Heart right ventricle (tissue), 16 donors: Measurements from ENCODE around the gene SLC8B1. TPM values are rescaled to one million over a fixed set of nuclear protein-coding genes. Genes with fewer than 3 reads are reported as not detected.

Experiments used
- ATAC-seq, 8 donors: fragments of 200-7000 bp; cut with Tn5 transposase; one replicate each; pipeline ENCODE4 v1.9.1; 2020; ENCODE audit warnings: mild to moderate bottlenecking in 8 of 8, moderate library complexity in 8 of 8, moderate number of reproducible peaks in 1 of 8
- DNase-seq, 2 donors: peaks; one replicate each; pipeline ENCODE4 v3.0.0-alpha.2; 2020
- H3K27ac ChIP-seq, 10 donors: fragments of 200-600 bp; sonication (generic) in 2 of 10; one replicate each; pipeline versions ENCODE4 v1.5.0 to v1.8.0; 2020 to 2022; ENCODE audit warnings: mild to moderate bottlenecking in 3 of 10
- H3K27me3 ChIP-seq, 7 donors: fragments of 200-600 bp; one replicate each; pipeline ENCODE4 v1.8.0; 2021 to 2022; ENCODE audit warnings: mild to moderate bottlenecking in 2 of 7
- H3K36me3 ChIP-seq, 9 donors: fragments of 200-600 bp; sonication (generic) in 1 of 9; one replicate each; pipeline versions ENCODE4 v1.5.0 to v1.8.0; 2020 to 2022; ENCODE audit warnings: mild to moderate bottlenecking in 2 of 9
- H3K4me1 ChIP-seq, 9 donors: fragments of 200-600 bp; sonication (generic) in 1 of 9; one replicate each; pipeline versions ENCODE4 v1.5.0 to v1.8.0; 2020 to 2022; ENCODE audit warnings: mild to moderate bottlenecking in 4 of 9
- H3K4me3 ChIP-seq, 10 donors: fragments of 200-600 bp; sonication (generic) in 2 of 10; one replicate each; pipeline versions ENCODE4 v1.5.0 to v1.8.0; 2020 to 2022; ENCODE audit warnings: mild to moderate bottlenecking in 7 of 10, moderate library complexity in 2 of 10
- H3K9me3 ChIP-seq, 11 donors: fragments of 200-600 bp in 10 of 11; sonication (generic) in 2 of 11; one replicate each; pipeline versions ENCODE4 v1.5.0 to v1.8.0; 2013 to 2022; ENCODE audit warnings: mild to moderate bottlenecking in 2 of 11, control low read depth in 1 of 11, moderate library complexity in 1 of 11
- WGBS, 2 donors: extraction: QIAGEN DNeasy Blood & Tissue Kit; methylation state at CpG; one replicate each; pipeline ENCODE4 v1.1.7; 2013; ENCODE audit warnings: inconsistent platforms in 1 of 2; 5-methylcytosine and 5-hydroxymethylcytosine counted together
- intact Hi-C, 10 donors: fragments of 100-400 bp; cut with DNase I; formaldehyde crosslinking; loops; one replicate each; pipeline versions ENCODE4 v1.11.1 to v1.14.2; 2022
- polyA plus RNA-seq, 2 donors: library from polyadenylated mRNA; stranded (reverse); fragments of 200-250 nt; gene quantifications; one replicate each; pipeline ENCODE4 v1.2.3, GENCODE V29; 2013
- total RNA-seq, 10 donors: library from RNA; stranded (reverse); fragmentation: NEBNext Ultra II Directional in 3 of 10; extraction: Animal tissue kit (Norgen Biotek cat#: 25700) in 3 of 10; gene quantifications; one replicate each; pipeline versions ENCODE4 v1.2.1 to v1.2.4, GENCODE V29; 2021 to 2023
- TF ChIP-seq, protein P1 (sequence below), 9 donors: fragments of 200-600 bp; sonication (generic) in 2 of 9; IDR thresholded peaks; one replicate each; pipeline versions ENCODE4 v1.5.0 to v1.8.0; 2021 to 2022; ENCODE audit warnings: antibody characterized with exemption in 9 of 9, mild to moderate bottlenecking in 5 of 9, moderate library complexity in 1 of 9
- donor health status: Arrhythmogenic right ventricular cardiomyopathy.
- donor health status: ischemic (EF 13 %, LVEDD 7.1; RV severe dilation, severe dysfunction).
- donor health status: healthy with polysubstance abuse.
- donor health status: DM: no; HTN: yes; CAD: no.
- donor health status: DM: no; HTN: no; CAD: no.
- donor health status: ischemic (EF 25% LVEDD 6.9; RV normal size, moderate dysfunction).
- donor health status: ischemic (EF 25% LVEDD 5.7; RV mildly dilated, moderate dysfunction).
- donor health status: healthy.
- donor health status: DM: yes; HTN: yes; CAD: no.
- donor health status: Ischemic cardiomyopathy.
- donor health status: ischemic (EF 35%, LVEDD 5.7; RV mildly dilated, moderate dysfunction).
- donor health status: nonischemic (EF 11% LVEDD 7.7; RV severe dilation, severe dysfunction).
- donor health status: DM: yes; HTN: yes; CAD: no.
- donor health status: PGD.
- donor health status: ischemic (EF 29% LVEDD 5.4; RV normal size, mild dysfunction).
- donor health status: nonischemic (EF 23%, LVEDD 6.1; RV moderate dilation, normal function).

SLC8B1 gene
- total and polyA plus RNA-seq, 12 donors = 7.2 to 16.9 (median 11.9) TPM

GRCh38 chr12:113277511-113277910, 57.4 kb downstream of the SLC8B1 start:
- intact Hi-C loops = loop anchor here in 1 of 10 donors (10.0 kb wide), 1 partner anchor 63 kb away; no protein-coding TSS in a partner anchor
- Histone ChIP-seq H3K27me3 (no peaks in the 10 kb centered on the region), H3K27ac (peak overlapping the region in 2 of 10 donors; percentile 10 to 58), H3K36me3 (peaks cover 0 to 100% (median 73%) of the 10 kb centered on the region in 9 donors), H3K9me3 (no peaks in the 10 kb centered on the region), H3K4me1 (peaks cover 7 to 27% (median 13%) of the 10 kb centered on the region in 9 donors), H3K4me3 (no peak overlapping the region)
- WGBS, 2 donors = 95 to 96% methylated on average over 5 of the region's 5 CpGs
- ATAC-seq = no peak
- no peak for DNase-seq
- TF ChIP-seq, protein P1, sequence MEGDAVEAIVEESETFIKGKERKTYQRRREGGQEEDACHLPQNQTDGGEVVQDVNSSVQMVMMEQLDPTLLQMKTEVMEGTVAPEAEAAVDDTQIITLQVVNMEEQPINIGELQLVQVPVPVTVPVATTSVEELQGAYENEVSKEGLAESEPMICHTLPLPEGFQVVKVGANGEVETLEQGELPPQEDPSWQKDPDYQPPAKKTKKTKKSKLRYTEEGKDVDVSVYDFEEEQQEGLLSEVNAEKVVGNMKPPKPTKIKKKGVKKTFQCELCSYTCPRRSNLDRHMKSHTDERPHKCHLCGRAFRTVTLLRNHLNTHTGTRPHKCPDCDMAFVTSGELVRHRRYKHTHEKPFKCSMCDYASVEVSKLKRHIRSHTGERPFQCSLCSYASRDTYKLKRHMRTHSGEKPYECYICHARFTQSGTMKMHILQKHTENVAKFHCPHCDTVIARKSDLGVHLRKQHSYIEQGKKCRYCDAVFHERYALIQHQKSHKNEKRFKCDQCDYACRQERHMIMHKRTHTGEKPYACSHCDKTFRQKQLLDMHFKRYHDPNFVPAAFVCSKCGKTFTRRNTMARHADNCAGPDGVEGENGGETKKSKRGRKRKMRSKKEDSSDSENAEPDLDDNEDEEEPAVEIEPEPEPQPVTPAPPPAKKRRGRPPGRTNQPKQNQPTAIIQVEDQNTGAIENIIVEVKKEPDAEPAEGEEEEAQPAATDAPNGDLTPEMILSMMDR (IDR thresholded peaks at IDR 0.05) = no peak

DNA sequence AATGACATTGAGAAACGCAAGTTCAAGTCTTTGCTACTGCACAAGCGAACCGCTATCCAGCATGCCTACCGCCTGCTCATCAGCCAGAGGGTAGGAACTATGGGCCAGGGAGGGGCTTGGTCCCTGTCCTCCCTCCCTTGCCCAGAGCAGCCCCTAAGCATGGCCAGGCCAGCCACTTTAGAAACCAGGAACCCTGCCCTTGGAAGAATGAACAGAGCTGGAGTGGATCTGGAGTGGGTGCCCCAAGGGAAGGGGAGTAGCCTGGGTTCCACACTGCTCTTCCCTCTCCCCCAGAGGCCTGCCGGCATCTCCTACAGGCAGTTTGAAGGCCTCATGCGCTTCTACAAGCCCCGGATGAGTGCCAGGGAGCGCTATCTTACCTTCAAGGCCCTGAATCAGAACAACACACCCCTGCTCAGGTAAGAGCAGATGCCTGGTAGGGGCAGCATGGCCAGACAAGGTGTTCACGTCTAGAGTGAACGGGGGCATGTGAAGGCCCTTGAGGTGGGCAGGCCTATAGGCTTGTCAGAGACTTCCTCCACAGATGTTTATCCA, 57.9 kb downstream of the SLC8B1 start:
- DNase-seq = no peak
- H3K9me3 ChIP-seq = no peaks in the 10 kb centered on the region
- H3K27me3 ChIP-seq = no peaks in the 10 kb centered on the region
- WGBS, 2 donors = 93 to 95% methylated on average over 10 of the region's 10 CpGs
- peaks cover 0 to 99% (median 73%) of the 10 kb centered on the region in 9 donors for H3K36me3 ChIP-seq
- intact Hi-C loops = loop anchor here in 1 of 10 donors (10.0 kb wide), 1 partner anchor 62 kb away; no protein-coding TSS in a partner anchor
- ATAC-seq = no peak
- H3K4me3 ChIP-seq = no peak overlapping the region
- TF ChIP-seq, protein P1 (IDR thresholded peaks at IDR 0.05) = no peak
- H3K27ac ChIP-seq = peak overlapping the region in 1 of 10 donors; percentile 58
- peaks cover 9 to 32% (median 18%) of the 10 kb centered on the region in 9 donors for H3K4me1 ChIP-seq

GRCh38 chr12:113276306-113276705, 58.6 kb downstream of the SLC8B1 start:
- Histone ChIP-seq H3K36me3 (peaks cover 0 to 99% (median 68%) of the 10 kb centered on the region in 9 donors), H3K27ac (peak overlapping the region in 1 of 10 donors; percentile 58), H3K27me3 (no peaks in the 10 kb centered on the region), H3K4me1 (peaks cover 9 to 39% (median 25%) of the 10 kb centered on the region in 9 donors), H3K4me3 (no peak overlapping the region), H3K9me3 (no peaks in the 10 kb centered on the region)
- intact Hi-C loops = loop anchor here in 1 of 10 donors (10.0 kb wide), 1 partner anchor 62 kb away; no protein-coding TSS in a partner anchor
- 76 to 83% methylated on average over 8 of the region's 8 CpGs for WGBS, 2 donors
- TF ChIP-seq, protein P1 (IDR thresholded peaks at IDR 0.05) = no peak
- DNase-seq (no peak), ATAC-seq (no peak)

- ATAC-seq = peak in 4 of 8 donors; percentile 30 to 75 (median 56)
- no peak overlapping the region for H3K4me3 ChIP-seq
- TF ChIP-seq, protein P1 (IDR thresholded peaks at IDR 0.05) = no peak
- H3K27ac ChIP-seq = peak overlapping the region in 6 of 10 donors; percentile 0 to 59 (median 44)
- no peaks in the 10 kb centered on the region for H3K27me3 ChIP-seq
- WGBS, 2 donors = 55 to 61% methylated on average over 8 of the region's 8 CpGs
- H3K9me3 ChIP-seq = no peaks in the 10 kb centered on the region
- H3K36me3 ChIP-seq = peaks cover 0 to 99% (median 54%) of the 10 kb centered on the region in 9 donors
- H3K4me1 ChIP-seq = peaks cover 11 to 45% (median 33%) of the 10 kb centered on the region in 9 donors
- intact Hi-C loops = loop anchor here in 4 of 10 donors (5.0 to 10.0 kb wide), 3 partner anchors 43 to 78 kb away; no protein-coding TSS in a partner anchor
- no peak for DNase-seq
These were observed 60.1 kb downstream of the SLC8B1 start for GRCh38 chr12:113274848-113275247.
